ENCODE results near the gene SERHL2.

DNA sequence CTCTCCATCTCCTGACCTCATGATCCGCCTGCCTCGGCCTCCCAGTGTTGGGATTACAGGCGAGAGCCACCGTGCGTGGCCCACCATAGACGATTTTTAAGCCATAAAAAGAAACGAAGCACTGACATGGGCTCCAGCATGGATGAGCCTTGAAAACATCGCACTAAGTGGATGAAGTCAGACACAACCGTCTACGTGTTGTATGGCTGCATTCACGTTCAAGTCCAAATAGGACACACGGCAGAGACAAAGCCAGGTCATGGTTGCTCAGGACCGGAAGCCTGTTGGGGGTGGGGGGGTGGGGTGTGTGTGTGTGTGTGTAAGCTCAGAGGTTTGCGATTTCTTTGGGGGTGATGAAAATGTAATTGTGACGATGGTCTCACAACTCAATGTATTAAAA is 44.2 kb upstream of the SERHL2 start:
- TF ChIP-seq, protein P1, sequence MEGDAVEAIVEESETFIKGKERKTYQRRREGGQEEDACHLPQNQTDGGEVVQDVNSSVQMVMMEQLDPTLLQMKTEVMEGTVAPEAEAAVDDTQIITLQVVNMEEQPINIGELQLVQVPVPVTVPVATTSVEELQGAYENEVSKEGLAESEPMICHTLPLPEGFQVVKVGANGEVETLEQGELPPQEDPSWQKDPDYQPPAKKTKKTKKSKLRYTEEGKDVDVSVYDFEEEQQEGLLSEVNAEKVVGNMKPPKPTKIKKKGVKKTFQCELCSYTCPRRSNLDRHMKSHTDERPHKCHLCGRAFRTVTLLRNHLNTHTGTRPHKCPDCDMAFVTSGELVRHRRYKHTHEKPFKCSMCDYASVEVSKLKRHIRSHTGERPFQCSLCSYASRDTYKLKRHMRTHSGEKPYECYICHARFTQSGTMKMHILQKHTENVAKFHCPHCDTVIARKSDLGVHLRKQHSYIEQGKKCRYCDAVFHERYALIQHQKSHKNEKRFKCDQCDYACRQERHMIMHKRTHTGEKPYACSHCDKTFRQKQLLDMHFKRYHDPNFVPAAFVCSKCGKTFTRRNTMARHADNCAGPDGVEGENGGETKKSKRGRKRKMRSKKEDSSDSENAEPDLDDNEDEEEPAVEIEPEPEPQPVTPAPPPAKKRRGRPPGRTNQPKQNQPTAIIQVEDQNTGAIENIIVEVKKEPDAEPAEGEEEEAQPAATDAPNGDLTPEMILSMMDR (IDR thresholded peaks at IDR 0.05; ENCODE audit: insufficient read depth, low read length, poor library complexity, severe bottlenecking) = no peak
- no peak for TF ChIP-seq EZH2phosphoT487 (conservative IDR thresholded peaks at IDR 0.05; ENCODE audit: low read length)

Data from SU-DHL-6 (cell line).